ENCODE data around the gene UBALD2. TPM values are rescaled to one million over a fixed set of nuclear protein-coding genes. Genes with fewer than 3 reads are reported as not detected.

Gene UBALD2
- total RNA-seq, 4 donors from 2014 or later: 21.3 to 50.9 (median 28.6) TPM

DNA sequence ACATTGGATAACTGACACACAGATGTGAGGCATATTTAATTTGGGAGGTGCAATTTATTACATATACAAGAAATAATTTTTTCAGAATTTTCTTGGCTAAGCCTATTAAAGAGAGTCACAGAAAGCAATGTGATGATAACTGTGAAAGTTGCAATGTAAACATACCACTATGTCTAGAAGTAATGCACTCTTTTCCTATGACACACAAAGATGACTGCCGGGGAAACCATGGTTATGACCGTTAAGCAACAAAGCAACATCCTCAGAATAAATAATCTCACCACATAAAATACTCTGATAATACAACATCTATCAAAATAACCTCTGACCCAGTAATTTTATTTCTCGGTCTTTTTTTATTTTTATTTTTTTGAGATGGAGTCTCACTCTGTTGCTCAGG lies 53.4 kb downstream of the UBALD2 start:
- DNase-seq (ENCODE audit: low spot score in 2 of 2): no peak
- WGBS, 2 donors: 93 to 95% methylated on average over 3 of the region's 3 CpGs
- intact Hi-C loops (cut with DNase I; ENCODE audit: low total_unique reads): no loop called here
- H3K4me3 ChIP-seq (ENCODE audit: low read depth, poor library complexity, severe bottlenecking): no peak overlapping the region
- TF ChIP-seq, protein P1, sequence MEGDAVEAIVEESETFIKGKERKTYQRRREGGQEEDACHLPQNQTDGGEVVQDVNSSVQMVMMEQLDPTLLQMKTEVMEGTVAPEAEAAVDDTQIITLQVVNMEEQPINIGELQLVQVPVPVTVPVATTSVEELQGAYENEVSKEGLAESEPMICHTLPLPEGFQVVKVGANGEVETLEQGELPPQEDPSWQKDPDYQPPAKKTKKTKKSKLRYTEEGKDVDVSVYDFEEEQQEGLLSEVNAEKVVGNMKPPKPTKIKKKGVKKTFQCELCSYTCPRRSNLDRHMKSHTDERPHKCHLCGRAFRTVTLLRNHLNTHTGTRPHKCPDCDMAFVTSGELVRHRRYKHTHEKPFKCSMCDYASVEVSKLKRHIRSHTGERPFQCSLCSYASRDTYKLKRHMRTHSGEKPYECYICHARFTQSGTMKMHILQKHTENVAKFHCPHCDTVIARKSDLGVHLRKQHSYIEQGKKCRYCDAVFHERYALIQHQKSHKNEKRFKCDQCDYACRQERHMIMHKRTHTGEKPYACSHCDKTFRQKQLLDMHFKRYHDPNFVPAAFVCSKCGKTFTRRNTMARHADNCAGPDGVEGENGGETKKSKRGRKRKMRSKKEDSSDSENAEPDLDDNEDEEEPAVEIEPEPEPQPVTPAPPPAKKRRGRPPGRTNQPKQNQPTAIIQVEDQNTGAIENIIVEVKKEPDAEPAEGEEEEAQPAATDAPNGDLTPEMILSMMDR (IDR thresholded peaks at IDR 0.05): no peak
- TF ChIP-seq POLR2A (IDR thresholded peaks at IDR 0.05): no peak

Other genes starting within 250 kb of the UBALD2 start
- gene EVPL, start 238.0 kb upstream of the UBALD2 start, total RNA-seq: 100 to 1,000 TPM; 285 to 514 (median 315) TPM
- 10 to 100 TPM; 67.2 to 76.5 (median 72.3) TPM for gene SRP68, start 192.8 kb upstream of the UBALD2 start, total RNA-seq
- under 1 TPM in 2 of 4 donors, not detected in 2; 0.17 to 0.97 TPM for gene GALR2, start 190.6 kb upstream of the UBALD2 start, total RNA-seq
- gene ZACN, start 186.2 kb upstream of the UBALD2 start, total RNA-seq: not detected
- gene EXOC7, start 161.6 kb upstream of the UBALD2 start, total RNA-seq: 10 to 100 TPM; 52.5 to 78.4 (median 72.3) TPM
- gene FOXJ1, start 124.1 kb upstream of the UBALD2 start, total RNA-seq: 1 to 10 TPM; 1.2 to 2.4 (median 1.8) TPM
- 1 to 10 TPM in 3 of 4 donors, under 1 TPM in 1; 0.83 to 2.4 (median 1.4) TPM for gene RNF157, start 24.9 kb upstream of the UBALD2 start, total RNA-seq
- gene QRICH2, start 42.9 kb downstream of the UBALD2 start, total RNA-seq: 1 to 10 TPM in 3 of 4 donors, under 1 TPM in 1; 0.88 to 3.3 (median 1.8) TPM
- gene PRPSAP1, start 88.6 kb downstream of the UBALD2 start, total RNA-seq: 10 to 100 TPM; 35.8 to 72.3 (median 62.2) TPM
- gene SPHK1, start 119.3 kb downstream of the UBALD2 start, total RNA-seq: 10 to 100 TPM in 3 of 4 donors, 1 to 10 TPM in 1; 9.7 to 35.6 (median 18.3) TPM
- 10 to 100 TPM; 20.3 to 52.0 (median 26.0) TPM for gene UBE2O, start 187.8 kb downstream of the UBALD2 start, total RNA-seq
- not detected for gene AANAT, start 202.3 kb downstream of the UBALD2 start, total RNA-seq
- 10 to 100 TPM; 53.7 to 76.1 (median 62.6) TPM for gene RHBDF2, start 236.1 kb downstream of the UBALD2 start, total RNA-seq